ENCODE data around the gene GRID2.
"Not testable (repeated sequence)": the region's sequence is repeated elsewhere in the genome, so short reads cannot be mapped to it uniquely, and the experiment has no call there.

The GRID2 gene

GRCh38 chr4:93529692-93530372 lies 1226.1 kb downstream of the GRID2 start:
- no peak for DNase-seq (ENCODE audit: low spot score)

DNA sequence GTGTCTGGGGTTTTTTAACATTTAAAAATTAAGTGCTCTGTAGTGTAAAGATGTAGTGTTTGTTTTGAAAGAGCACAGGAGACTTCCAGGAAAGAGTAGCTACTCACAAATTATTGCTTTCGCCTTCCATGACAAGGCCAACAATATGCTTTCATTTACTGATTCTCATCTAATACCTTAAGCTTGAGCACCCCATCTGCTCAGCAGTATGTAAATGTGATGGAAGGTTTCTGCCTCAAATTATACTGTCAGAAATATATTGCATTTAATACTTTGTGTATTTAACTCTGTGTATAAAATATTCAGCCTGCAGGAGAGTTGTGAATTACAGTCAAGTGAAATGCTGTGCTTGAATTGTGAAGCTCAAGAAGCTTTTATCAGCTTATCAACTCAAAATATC lies 1228.5 kb downstream of the GRID2 start:
- DNase-seq (ENCODE audit: low spot score) = no peak

- DNase-seq (ENCODE audit: low spot score) = no peak
Observed at GRCh38 chr4:93540562-93540961, 1236.8 kb downstream of the GRID2 start.

- DNase-seq (ENCODE audit: low spot score) = no peak
Observed at GRCh38 chr4:93561842-93562241, 1258.1 kb downstream of the GRID2 start.

- no peak for DNase-seq (ENCODE audit: low spot score)
Observed at GRCh38 chr4:93568758-93569157, 1265.0 kb downstream of the GRID2 start.

- no peak for DNase-seq (ENCODE audit: low spot score)
Observed at GRCh38 chr4:93573285-93573684, 1269.5 kb downstream of the GRID2 start.

- no peak for DNase-seq (ENCODE audit: low spot score)
Observed at GRCh38 chr4:93578942-93579341, 1275.2 kb downstream of the GRID2 start.

DNA sequence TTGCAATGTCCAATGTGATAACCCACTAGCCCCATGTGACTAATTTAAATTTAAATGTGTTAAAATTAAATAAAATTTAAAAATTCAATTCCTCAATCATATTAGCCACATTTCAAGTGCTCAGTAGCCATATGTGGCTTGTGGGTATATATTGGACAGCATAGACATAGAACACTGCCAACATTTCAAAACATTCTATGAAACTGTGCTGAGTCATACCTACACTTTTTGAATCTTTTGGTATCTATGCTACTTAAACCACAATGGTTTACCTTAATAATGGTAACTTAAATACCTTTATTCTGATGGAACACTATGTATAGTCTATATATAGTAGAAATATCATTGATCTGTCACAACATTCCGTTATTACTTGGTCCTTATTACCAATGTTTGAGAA lies 1301.4 kb downstream of the GRID2 start:
- DNase-seq (ENCODE audit: low spot score) = no peak

DNA sequence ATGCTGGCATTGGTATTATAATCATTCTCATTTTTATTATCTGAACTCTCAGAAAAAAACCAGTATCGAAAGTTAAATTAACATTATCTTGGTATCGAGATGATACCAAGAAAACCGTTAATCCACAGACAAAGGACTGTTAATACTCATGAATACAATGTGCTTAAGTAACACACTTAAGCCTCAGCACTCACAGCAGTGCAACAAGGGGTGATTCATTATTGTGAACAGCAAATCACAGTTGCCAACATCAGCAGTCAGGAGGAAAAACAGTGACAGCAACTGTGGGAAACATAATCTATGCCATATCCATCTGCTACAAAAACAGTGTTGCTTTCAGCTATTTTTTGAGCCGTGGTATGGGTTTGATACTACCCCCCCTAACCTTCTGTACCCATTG lies 1313.8 kb downstream of the GRID2 start:
- peak; percentile 34 for DNase-seq (ENCODE audit: low spot score)

DNA sequence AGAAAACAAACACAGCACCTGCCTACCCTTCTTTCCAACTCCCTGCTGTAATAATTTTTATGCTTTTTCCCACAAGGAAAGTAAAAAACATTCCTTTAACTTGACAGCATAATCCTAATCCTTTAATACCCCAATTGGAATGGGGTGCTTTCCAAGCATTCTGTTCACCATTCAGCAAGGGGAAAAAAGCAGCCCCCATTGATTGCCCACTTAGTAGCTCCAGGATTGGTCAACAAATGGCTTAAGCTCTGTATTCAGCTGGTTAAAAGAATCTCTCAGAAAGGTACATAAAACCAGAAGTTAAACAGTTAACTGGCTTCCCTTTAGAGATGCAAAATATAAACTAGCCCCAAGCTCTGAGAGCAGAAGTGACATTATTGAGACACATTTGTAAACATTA lies 1330.0 kb downstream of the GRID2 start:
- no peak for DNase-seq (ENCODE audit: low spot score)

GRCh38 chr4:93635943-93636342 lies 1332.2 kb downstream of the GRID2 start:
- no peak for DNase-seq (ENCODE audit: low spot score)

GRCh38 chr4:93645120-93645519 lies 1341.4 kb downstream of the GRID2 start:
- DNase-seq (ENCODE audit: low spot score) = no peak

- no peak for DNase-seq (ENCODE audit: low spot score)
Observed at GRCh38 chr4:93646233-93646930, 1342.6 kb downstream of the GRID2 start.

GRCh38 chr4:93648258-93648657 lies 1344.5 kb downstream of the GRID2 start:
- DNase-seq (ENCODE audit: low spot score) = no peak

DNA sequence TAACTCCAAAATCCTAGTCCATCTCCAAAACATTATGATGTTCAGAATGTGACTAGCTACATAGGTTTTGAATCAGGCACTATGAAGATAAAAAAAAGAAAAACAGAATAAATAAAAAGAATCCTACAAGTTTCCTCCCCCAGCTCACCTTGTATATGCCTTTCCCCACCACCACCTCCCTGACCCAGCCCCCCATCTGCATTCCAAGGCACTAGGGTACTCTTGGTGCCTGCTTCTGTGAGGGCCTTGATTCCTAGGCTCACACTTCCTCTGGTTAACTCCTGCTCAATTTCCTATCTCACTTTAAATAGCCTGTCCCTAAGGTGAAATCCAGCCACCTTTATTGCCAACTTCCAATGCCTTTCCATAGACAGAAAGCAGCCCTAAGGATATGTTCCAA lies 1346.1 kb downstream of the GRID2 start:
- no peak for DNase-seq (ENCODE audit: low spot score)

DNA sequence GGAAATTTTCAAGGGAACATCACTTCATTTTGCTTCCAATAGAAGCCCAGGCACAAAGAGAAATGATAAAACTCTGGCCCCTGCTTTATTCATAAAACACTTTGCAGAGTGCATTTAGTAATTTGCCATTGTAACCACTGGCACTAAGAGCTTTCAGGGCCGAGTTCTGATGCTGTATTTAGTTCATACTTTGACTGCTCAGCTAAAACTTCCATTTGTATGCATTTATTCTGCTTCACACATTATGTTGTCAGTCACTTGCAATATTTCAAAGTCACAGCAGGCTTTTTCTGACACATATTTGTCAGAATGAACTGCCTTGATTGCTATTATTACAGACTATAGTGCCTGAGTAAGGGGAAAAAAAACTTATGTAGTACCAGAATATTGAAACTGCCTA lies 1350.4 kb downstream of the GRID2 start:
- DNase-seq (ENCODE audit: low spot score) = no peak

GRCh38 chr4:93657527-93657926 lies 1353.8 kb downstream of the GRID2 start:
- DNase-seq (ENCODE audit: low spot score) = no peak

DNA sequence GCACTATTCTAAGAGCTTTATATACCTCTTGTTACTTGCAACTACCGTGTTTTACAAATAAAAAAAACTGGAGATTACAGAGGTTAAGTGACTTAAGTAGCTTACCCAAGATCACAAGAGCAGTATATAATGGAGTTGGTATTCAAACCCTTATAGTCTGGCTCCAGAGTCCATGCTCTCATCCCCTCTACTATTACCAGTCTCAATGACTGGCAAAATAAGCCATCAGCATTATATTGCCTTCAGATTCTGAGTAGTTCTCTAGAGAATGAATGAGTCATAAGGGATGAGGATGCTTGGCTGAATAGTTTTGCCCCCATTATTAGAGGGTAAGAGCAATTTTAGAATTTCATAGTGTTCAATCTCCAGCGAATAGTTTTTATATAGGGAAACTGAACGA lies 1354.7 kb downstream of the GRID2 start:
- no peak for DNase-seq (ENCODE audit: low spot score)

DNA sequence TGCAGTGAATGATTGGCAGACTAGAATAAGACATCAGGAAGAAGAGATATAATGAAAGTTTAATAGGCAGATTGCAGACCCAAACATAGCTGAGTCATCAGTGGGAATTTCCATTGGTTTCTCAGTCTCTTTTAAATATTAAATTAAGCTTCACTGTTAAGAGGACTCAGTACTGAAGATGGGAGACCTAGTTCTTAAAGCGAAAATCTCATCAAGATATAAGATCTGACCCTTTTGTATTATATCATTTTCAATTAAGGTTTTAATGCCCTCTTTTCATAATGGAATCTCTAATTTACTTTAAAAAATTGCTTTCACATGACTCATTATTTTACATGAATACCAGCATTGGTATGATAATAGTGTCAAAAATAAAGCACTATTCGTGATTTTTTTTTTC lies 1355.9 kb downstream of the GRID2 start:
- no peak for DNase-seq (ENCODE audit: low spot score)

DNA sequence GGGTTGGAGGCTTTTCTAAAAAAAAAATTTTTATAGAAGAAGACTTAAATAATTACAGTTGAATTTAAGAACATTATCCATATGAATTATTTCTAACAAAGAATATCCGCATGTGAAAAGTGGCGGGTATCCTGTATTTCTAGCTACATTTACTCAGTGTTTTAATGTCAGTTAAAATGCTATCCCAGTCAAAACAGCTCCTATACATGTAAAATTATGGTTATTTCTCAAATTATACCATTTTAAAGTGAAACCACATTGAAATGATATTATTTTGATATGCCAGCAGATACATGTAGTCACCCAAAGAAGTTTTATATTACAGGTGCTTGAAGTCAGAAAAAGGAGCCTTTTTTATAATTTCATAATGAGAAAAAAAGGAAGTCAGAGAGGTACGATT lies 1356.3 kb downstream of the GRID2 start:
- no peak for DNase-seq (ENCODE audit: low spot score)

DNA sequence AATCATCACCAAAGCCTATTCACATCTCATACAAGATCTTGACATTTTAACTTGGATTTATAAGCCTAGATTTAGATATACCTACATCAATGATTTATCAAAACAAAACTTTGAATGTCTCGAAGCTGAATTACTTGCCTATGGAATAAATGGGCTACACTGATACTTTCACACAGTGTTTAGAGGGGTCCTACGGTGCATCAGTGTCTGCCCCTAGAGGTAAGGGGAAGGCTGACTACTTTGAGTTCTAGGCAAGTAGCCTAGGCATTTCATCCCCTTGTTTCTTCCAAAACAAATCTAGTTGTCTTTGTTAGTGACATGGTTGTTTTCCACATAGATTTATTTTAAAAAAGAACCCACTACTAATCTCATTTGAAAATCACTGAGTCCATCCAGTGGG lies 1366.7 kb downstream of the GRID2 start:
- no peak for DNase-seq (ENCODE audit: low spot score)

DNA sequence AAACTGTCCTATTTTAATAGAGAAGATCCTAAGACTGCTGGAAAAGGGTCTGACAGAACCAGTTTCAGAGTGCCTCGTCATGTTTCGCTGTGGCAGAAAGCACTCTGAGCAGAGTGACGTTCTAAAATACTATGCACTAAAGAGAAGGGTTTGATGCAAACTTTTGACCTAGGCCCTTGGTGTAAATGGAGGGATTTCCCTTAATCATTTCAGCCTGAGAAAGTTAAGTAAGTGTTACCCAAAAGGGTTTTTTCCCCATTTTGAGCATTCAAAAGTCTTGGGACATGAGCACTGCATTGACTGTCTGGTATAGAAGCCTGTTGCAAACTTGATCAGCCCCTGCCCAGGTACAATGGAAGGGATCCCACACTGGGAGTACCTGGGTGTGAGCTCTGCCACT lies 1367.3 kb downstream of the GRID2 start:
- DNase-seq (ENCODE audit: low spot score) = no peak

DNA sequence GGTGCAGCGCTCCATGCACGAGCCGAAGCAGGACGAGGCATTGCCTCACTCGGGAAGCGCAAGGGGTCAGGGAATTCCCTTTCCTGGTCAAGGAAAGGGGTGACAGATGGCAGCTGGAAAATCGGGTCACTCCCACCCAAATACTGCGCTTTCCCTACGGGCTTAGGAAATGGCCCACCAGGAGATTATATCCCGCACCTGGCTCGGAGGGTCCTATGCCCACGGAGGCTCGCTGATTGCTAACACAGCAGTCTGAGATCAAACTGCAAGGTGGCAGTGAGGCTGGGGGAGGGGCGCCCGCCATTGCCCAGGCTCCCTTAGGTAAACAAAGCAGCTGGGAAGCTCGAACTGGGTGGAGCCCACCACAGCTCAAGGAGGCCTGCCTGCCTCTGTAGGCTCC lies 1373.2 kb downstream of the GRID2 start:
- DNase-seq (ENCODE audit: low spot score) = not testable (repeated sequence)

GRCh38 chr4:93684571-93684970 lies 1380.8 kb downstream of the GRID2 start:
- DNase-seq (ENCODE audit: low spot score) = no peak
